GM19463 (cell line): Measurements from ENCODE around the gene GNAT1.
"Not testable (repeated sequence)": the region's sequence is repeated elsewhere in the genome, so short reads cannot be mapped to it uniquely, and the experiment has no call there.

Source experiments
- ATAC-seq: cut with Tn5 transposase; IDR thresholded peaks from one replicate; pipeline ENCODE4 v1.9.1; 2021; ENCODE audit warnings: mild to moderate bottlenecking, moderate library complexity; ENCODE audit not compliant: unreplicated experiment

Gene GNAT1

GRCh38 chr3:50201573-50202315 lies 10.3 kb downstream of the GNAT1 start:
- no peak for ATAC-seq

- no peak for ATAC-seq
Observed at GRCh38 chr3:50202353-50203112, 11.1 kb downstream of the GNAT1 start.

- ATAC-seq, result no peak
Observed at GRCh38 chr3:50203113-50203808, 11.9 kb downstream of the GNAT1 start.

- no peak for ATAC-seq
Observed at GRCh38 chr3:50203809-50204803, 12.7 kb downstream of the GNAT1 start.

GRCh38 chr3:50204804-50205412 lies 13.5 kb downstream of the GNAT1 start, which contains the start of gene SLC38A3:
Gene SLC38A3 (plus strand): TSS chr3:50205271. CDS start chr3:50214200, 8,929 bp downstream.
- no peak for ATAC-seq

- no peak for ATAC-seq
Observed at GRCh38 chr3:50205413-50206276, 14.2 kb downstream of the GNAT1 start.

GRCh38 chr3:50207359-50208042 lies 16.1 kb downstream of the GNAT1 start:
- ATAC-seq, result no peak

GRCh38 chr3:50208677-50209344 lies 17.4 kb downstream of the GNAT1 start:
- no peak for ATAC-seq

GRCh38 chr3:50210176-50210509 lies 18.7 kb downstream of the GNAT1 start:
- no peak for ATAC-seq

GRCh38 chr3:50210510-50211367 lies 19.3 kb downstream of the GNAT1 start:
- ATAC-seq, result no peak

GRCh38 chr3:50211368-50211717 lies 19.9 kb downstream of the GNAT1 start:
- not testable (repeated sequence) for ATAC-seq

GRCh38 chr3:50211930-50212329 lies 20.5 kb downstream of the GNAT1 start:
- no peak for ATAC-seq

- no peak for ATAC-seq
Observed at GRCh38 chr3:50212502-50212901, 21.1 kb downstream of the GNAT1 start.

GRCh38 chr3:50212971-50213370 lies 21.6 kb downstream of the GNAT1 start:
- ATAC-seq, result no peak

GRCh38 chr3:50213373-50213772 lies 22.0 kb downstream of the GNAT1 start:
- ATAC-seq, result no peak

- ATAC-seq, result no peak
Observed at GRCh38 chr3:50214824-50215223, 23.4 kb downstream of the GNAT1 start.

- ATAC-seq, result no peak
Observed at GRCh38 chr3:50215529-50215928, 24.1 kb downstream of the GNAT1 start.
